Sigmoid colon (tissue), 7 donors: ENCODE measurements around the gene FOSL1. TPM values are rescaled to one million over a fixed set of nuclear protein-coding genes. Genes with fewer than 3 reads are reported as not detected.

Experiments used
- DNase-seq: peaks from one replicate; pipeline ENCODE4 v3.0.0-alpha.2; 2019
- H3K27ac ChIP-seq, 4 donors: fragments of 200-600 bp; sonication (generic); one replicate each; pipeline ENCODE4 v1.5.1; 2016 to 2019; ENCODE audit warnings: mild to moderate bottlenecking in 1 of 4
- H3K27me3 ChIP-seq, 3 donors: fragments of 200-600 bp; sonication (generic); one replicate each; pipeline ENCODE4 v1.5.1; 2019; ENCODE audit warnings: mild to moderate bottlenecking in 1 of 3
- H3K36me3 ChIP-seq, 4 donors: fragments of 200-600 bp; sonication (generic); one replicate each; pipeline ENCODE4 v1.5.1; 2016 to 2019
- H3K4me1 ChIP-seq, 4 donors: fragments of 200-600 bp; sonication (generic); one replicate each; pipeline ENCODE4 v1.5.1; 2017 to 2019
- H3K4me3 ChIP-seq, 4 donors: fragments of 200-600 bp; sonication (generic); one replicate each; pipeline ENCODE4 v1.5.1; 2017 to 2019; ENCODE audit warnings: mild to moderate bottlenecking in 2 of 4, moderate library complexity in 1 of 4
- H3K9me3 ChIP-seq, 4 donors: fragments of 200-600 bp in 3 of 4; sonication (generic) in 3 of 4; one replicate each; pipeline versions ENCODE4 v1.5.1 to v1.6.1; 2013 to 2019
- EP300 ChIP-seq, 4 donors: sonication (generic); formaldehyde crosslinking; IDR thresholded peaks; one replicate each; pipeline ENCODE4 v1.6.1; 2017; ENCODE audit warnings: antibody characterized with exemption in 4 of 4
- POLR2A ChIP-seq, 2 donors: fragments of 450-650 bp; IDR thresholded peaks; one replicate each; pipeline ENCODE4 v1.6.1; 2016; ENCODE audit warnings: antibody characterized with exemption in 2 of 2, mild to moderate bottlenecking in 2 of 2, moderate library complexity in 2 of 2
- POLR2AphosphoS5 ChIP-seq, 4 donors: sonication (generic); formaldehyde crosslinking; IDR thresholded peaks; one replicate each; pipeline ENCODE4 v1.6.1; 2017; ENCODE audit warnings: antibody characterized with exemption in 4 of 4
- WGBS, 2 donors: extraction: QIAGEN DNeasy Blood & Tissue Kit; methylation state at CpG; one replicate each; pipeline ENCODE4 v1.1.7; 2013; 5-methylcytosine and 5-hydroxymethylcytosine counted together
- intact Hi-C: fragments of 100-400 bp; cut with DNase I; formaldehyde crosslinking; loops from one replicate; pipeline ENCODE4 v1.15.1; 2023
- polyA plus RNA-seq, 3 donors: library from polyadenylated mRNA; stranded (reverse); fragments of 200-250 nt; gene quantifications; one replicate each; pipeline ENCODE4 v1.2.3, GENCODE V29; 2013
- total RNA-seq, 4 donors: library from RNA; depleted of rRNA; stranded (reverse); fragments of >200 nt; gene quantifications; one replicate each; pipeline ENCODE4 v1.1.0, GENCODE V29; 2016
- TF ChIP-seq, protein P1 (sequence below), 4 experiments: fragments of 450-650 bp in 3 of 4; fragments of 200-600 bp in 1 of 4; IDR thresholded peaks; one replicate each; pipeline ENCODE4 v1.5.1; 2016 to 2019; ENCODE audit warnings: antibody characterized with exemption in 4 of 4, mild to moderate bottlenecking in 3 of 4, moderate library complexity in 2 of 4
- donor health status: healthy with polysubstance abuse.
- donor health status: Bipolar disorder and iron deficiency.
- donor health status: healthy.

FOSL1 gene
- total and polyA plus RNA-seq, 7 donors, result 0.36 to 12.4 (median 2.9) TPM; not detected in 1

DNA sequence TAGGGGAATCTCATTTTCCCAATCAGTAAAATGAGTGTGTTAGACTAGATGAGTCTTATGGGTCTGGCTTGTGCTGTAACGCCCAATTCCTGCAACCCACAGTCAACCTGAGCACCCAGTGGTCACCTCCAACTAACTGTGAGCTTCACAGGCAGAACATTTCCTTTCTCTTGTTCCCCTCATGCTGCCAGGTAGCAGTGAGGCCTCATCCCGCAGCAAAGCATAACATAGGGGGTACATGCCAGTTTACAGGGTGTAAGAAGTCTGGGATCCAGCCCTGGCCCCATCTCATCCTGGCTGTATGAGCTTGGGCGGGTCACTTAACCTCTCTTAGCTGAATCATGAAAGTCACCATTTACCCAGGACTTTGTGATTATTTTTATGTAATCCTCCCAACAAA is 31.3 kb downstream of the FOSL1 start:
- no peak for DNase-seq
- Histone ChIP-seq H3K4me1 (peaks cover 0 to 53% (median 34%) of the 10 kb centered on the region in 4 donors), H3K27me3 (no peaks in the 10 kb centered on the region), H3K4me3 (no peak overlapping the region), H3K27ac (peak overlapping the region in 2 of 4 donors; percentile 22 to 43), H3K9me3 (no peaks in the 10 kb centered on the region), H3K36me3 (peaks cover 17 to 66% (median 39%) of the 10 kb centered on the region in 4 donors)
- no peak for TF ChIP-seq POLR2A (IDR thresholded peaks at IDR 0.05)
- no peak for TF ChIP-seq POLR2AphosphoS5 (IDR thresholded peaks at IDR 0.05)
- TF ChIP-seq EP300 (IDR thresholded peaks at IDR 0.05), result no peak
- TF ChIP-seq, protein P1, sequence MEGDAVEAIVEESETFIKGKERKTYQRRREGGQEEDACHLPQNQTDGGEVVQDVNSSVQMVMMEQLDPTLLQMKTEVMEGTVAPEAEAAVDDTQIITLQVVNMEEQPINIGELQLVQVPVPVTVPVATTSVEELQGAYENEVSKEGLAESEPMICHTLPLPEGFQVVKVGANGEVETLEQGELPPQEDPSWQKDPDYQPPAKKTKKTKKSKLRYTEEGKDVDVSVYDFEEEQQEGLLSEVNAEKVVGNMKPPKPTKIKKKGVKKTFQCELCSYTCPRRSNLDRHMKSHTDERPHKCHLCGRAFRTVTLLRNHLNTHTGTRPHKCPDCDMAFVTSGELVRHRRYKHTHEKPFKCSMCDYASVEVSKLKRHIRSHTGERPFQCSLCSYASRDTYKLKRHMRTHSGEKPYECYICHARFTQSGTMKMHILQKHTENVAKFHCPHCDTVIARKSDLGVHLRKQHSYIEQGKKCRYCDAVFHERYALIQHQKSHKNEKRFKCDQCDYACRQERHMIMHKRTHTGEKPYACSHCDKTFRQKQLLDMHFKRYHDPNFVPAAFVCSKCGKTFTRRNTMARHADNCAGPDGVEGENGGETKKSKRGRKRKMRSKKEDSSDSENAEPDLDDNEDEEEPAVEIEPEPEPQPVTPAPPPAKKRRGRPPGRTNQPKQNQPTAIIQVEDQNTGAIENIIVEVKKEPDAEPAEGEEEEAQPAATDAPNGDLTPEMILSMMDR (IDR thresholded peaks at IDR 0.05), result no peak
- intact Hi-C loops, result no loop called here
- 64 to 92% methylated on average over 3 of the region's 3 CpGs for WGBS, 2 donors

DNA sequence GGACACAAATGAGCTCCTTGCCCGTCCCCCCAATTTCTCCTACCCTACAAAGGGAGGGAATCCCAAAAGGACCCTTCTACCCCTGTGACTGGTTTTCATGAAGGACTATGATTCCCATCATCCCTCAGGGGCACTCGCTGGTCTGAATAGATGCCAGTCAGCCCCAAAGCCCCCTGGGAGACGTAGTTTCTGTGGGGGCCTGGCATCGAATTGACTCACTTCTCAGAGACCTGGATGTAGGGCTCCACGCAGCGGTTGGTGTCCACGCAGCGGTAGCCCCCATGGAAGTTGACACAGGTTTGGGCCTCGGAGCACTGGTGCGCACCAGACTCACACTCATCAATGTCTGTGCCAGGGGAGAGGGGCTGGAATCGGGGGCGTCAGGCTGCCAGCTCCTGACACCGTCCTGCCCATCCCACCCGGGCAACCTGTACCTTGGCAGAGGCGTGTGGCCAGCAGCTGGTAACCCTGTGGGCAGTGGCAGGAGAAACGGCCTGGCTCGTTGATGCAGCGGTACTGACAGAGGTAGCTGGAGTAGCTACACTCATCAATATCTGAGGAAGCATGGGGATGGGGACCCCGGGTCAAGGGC is 32.0 kb downstream of the FOSL1 start:
- Histone ChIP-seq H3K36me3 (peaks cover 23 to 73% (median 46%) of the 10 kb centered on the region in 4 donors), H3K27me3 (no peaks in the 10 kb centered on the region), H3K4me3 (no peak overlapping the region), H3K27ac (peak overlapping the region in 3 of 4 donors; percentile 22 to 43 (median 32)), H3K9me3 (no peaks in the 10 kb centered on the region), H3K4me1 (peaks cover 0 to 51% (median 34%) of the 10 kb centered on the region in 4 donors)
- TF ChIP-seq POLR2AphosphoS5 (IDR thresholded peaks at IDR 0.05) (peak in 1 of 4 donors; percentile 35), POLR2A (IDR thresholded peaks at IDR 0.05) (no peak)
- DNase-seq, result peak; percentile 70
- WGBS, 2 donors, result 83 to 89% methylated on average over 19 of the region's 19 CpGs
- intact Hi-C loops, result no loop called here

DNA sequence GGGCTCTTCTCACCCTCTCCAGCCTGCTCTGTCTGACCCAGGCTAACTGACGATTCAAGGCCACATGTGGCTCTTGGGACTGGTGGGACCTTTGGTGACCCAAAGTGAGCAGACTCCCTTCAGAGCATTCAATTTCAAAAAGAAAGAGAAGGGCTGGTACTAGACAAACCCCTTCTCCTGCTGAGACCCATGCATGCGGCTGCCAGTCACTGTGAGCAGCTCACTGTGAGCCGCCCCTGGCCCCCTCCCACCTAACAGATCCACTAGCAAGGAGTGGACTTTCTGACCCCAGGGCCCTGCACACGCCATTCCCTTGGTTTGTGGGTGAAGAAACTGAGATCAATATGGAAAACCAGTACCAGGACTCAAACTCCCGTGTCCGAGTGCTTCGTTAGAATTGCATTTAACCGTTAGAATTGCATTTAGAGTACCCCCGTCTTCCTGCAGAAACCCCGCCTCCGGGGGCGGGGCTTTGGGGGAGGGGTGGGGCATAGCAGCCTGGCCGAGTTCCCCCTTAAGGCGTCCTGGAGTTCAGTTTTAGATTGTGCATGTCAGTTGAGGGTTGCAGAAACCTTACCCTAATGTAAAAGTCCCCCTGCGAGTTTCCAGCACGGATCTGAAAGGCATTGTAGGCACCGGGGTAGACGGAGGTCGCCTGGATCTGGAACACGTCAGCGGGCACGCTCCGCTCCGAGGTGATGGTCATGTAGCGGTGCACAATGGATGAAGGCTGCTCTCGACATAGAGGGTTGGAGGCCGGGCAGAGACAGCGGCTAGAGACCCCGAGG is 32.7 kb downstream of the FOSL1 start:
- DNase-seq, result no peak
- TF ChIP-seq POLR2AphosphoS5 (IDR thresholded peaks at IDR 0.05), result no peak
- no peak for TF ChIP-seq POLR2A (IDR thresholded peaks at IDR 0.05)
- TF ChIP-seq, protein P1 (IDR thresholded peaks at IDR 0.05), result no peak
- TF ChIP-seq EP300 (IDR thresholded peaks at IDR 0.05), result no peak
- Histone ChIP-seq H3K27me3 (no peaks in the 10 kb centered on the region), H3K4me3 (no peak overlapping the region), H3K36me3 (peaks cover 23 to 80% (median 52%) of the 10 kb centered on the region in 4 donors), H3K9me3 (no peaks in the 10 kb centered on the region), H3K4me1 (peaks cover 0 to 52% (median 38%) of the 10 kb centered on the region in 4 donors), H3K27ac (peak overlapping the region in 2 of 4 donors; percentile 22 to 32)
- 71 to 79% methylated on average over 29 of the region's 29 CpGs for WGBS, 2 donors
- intact Hi-C loops, result no loop called here

DNA sequence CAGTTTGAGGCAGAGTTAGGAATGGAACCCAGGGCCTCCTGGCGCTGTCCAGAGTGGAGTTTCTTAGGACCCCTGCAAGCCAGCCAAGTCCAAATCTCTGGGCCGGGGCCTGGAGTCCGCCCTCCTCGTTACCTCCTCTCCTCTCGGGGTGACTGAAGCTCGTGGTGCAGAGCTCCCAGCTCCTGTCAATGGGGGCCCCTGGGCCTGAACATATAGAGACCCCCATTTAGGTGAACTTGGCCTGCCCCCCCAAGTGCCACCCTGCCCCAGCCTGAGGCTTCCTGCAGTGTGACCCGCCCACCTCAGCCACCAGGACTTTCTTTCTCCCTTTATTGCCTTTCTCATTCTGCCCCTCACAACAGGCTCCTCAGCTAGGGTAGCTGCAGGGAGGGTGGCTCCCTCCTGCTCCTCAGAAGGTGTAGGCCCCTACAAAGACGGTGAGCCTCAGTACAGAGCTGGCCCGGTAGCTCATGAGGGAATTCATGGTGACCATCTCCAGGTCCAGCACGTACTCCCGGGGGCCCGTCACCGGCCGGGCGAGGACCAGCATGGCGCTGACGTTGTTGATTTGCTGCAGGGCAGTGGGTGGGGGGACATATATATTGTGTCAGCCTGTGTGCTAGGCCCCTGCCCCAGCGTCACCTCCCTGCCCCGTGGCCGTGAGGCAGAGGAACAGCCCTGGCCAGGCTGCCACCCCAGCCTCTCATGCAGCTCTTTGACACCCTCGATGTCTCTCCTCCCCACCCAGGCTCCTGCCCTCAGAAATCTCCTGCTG is 33.5 kb downstream of the FOSL1 start:
- DNase-seq, result peak; percentile 67
- 92% methylated on average over 21 of the region's 21 CpGs for WGBS, 2 donors
- intact Hi-C loops, result no loop called here
- Histone ChIP-seq H3K4me3 (no peak overlapping the region), H3K9me3 (no peaks in the 10 kb centered on the region), H3K27me3 (no peaks in the 10 kb centered on the region), H3K36me3 (peaks cover 23 to 88% (median 59%) of the 10 kb centered on the region in 4 donors), H3K27ac (peak overlapping the region in 1 of 4 donors; percentile 22), H3K4me1 (peaks cover 0 to 53% (median 42%) of the 10 kb centered on the region in 4 donors)
- TF ChIP-seq POLR2A (IDR thresholded peaks at IDR 0.05) (no peak), POLR2AphosphoS5 (IDR thresholded peaks at IDR 0.05) (no peak), EP300 (IDR thresholded peaks at IDR 0.05) (no peak)
- TF ChIP-seq, protein P1 (IDR thresholded peaks at IDR 0.05), result no peak
